Nephron progenitor cell (in vitro differentiated cells): ENCODE measurements around the gene MED17.
"Not testable (repeated sequence)": the region's sequence is repeated elsewhere in the genome, so short reads cannot be mapped to it uniquely, and the experiment has no call there.

ENCODE experiments used
- DNase-seq: peaks from one replicate; pipeline ENCODE4 v3.0.0; 2021
- H3K27ac Mint-ChIP-seq: 2 replicates; pipeline ENCODE4 v1.8.0; 2021; ENCODE audit warnings: mild to moderate bottlenecking, moderate library complexity, mixed read lengths
- H3K27me3 Mint-ChIP-seq: 2 replicates; pipeline ENCODE4 v1.8.0; 2021; ENCODE audit warnings: mild to moderate bottlenecking, low read depth, mixed read lengths; ENCODE audit not compliant: poor library complexity
- H3K36me3 Mint-ChIP-seq: 2 replicates; pipeline ENCODE4 v1.8.0; 2021; ENCODE audit warnings: low read depth, mixed read lengths
- H3K4me1 Mint-ChIP-seq: 2 replicates; pipeline ENCODE4 v1.8.0; 2021; ENCODE audit warnings: mixed read lengths
- H3K4me3 Mint-ChIP-seq: 2 replicates; pipeline ENCODE4 v1.8.0; 2021; ENCODE audit warnings: mild to moderate bottlenecking, moderate library complexity, mixed read lengths
- H3K9me3 Mint-ChIP-seq: 2 replicates; pipeline ENCODE4 v1.8.0; 2021; ENCODE audit warnings: mild to moderate bottlenecking, moderate library complexity, mixed read lengths
- TF ChIP-seq, protein P1 (sequence below): fragments of 200-600 bp; sonication (generic); IDR thresholded peaks from 2 replicates; pipeline ENCODE4 v1.5.0; 2021; ENCODE audit warnings: antibody characterized with exemption

MED17 gene

DNA sequence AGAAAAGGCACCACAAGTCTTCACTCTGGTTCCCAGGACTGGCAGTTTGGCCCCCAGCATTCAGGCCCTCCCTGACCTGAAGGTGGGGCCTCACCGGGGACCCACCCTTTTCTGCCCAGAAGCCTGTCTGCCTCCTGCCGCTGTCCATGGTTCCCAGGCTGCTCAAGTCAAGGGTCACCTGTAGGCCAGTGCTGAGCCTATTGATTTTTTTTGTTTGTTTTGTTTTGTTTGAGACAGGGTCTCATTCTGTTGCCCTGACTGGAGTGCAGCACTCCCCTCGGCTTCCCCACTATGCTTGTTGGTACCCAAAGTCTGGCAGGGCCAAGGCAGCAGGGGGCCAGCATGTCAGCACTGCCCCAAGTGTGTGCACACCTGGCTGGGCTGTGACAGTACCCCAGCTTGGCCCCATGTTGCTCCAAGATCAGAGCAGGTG is 11.0 kb upstream of the MED17 start:
- Mint-ChIP-seq H3K4me1 (no peaks in the 10 kb centered on the region), H3K27me3 (peaks cover 5% of the 10 kb centered on the region), H3K9me3 (peaks cover 4% of the 10 kb centered on the region), H3K27ac (no peak overlapping the region), H3K36me3 (peaks cover 3% of the 10 kb centered on the region), H3K4me3 (no peak overlapping the region)
- TF ChIP-seq, protein P1, sequence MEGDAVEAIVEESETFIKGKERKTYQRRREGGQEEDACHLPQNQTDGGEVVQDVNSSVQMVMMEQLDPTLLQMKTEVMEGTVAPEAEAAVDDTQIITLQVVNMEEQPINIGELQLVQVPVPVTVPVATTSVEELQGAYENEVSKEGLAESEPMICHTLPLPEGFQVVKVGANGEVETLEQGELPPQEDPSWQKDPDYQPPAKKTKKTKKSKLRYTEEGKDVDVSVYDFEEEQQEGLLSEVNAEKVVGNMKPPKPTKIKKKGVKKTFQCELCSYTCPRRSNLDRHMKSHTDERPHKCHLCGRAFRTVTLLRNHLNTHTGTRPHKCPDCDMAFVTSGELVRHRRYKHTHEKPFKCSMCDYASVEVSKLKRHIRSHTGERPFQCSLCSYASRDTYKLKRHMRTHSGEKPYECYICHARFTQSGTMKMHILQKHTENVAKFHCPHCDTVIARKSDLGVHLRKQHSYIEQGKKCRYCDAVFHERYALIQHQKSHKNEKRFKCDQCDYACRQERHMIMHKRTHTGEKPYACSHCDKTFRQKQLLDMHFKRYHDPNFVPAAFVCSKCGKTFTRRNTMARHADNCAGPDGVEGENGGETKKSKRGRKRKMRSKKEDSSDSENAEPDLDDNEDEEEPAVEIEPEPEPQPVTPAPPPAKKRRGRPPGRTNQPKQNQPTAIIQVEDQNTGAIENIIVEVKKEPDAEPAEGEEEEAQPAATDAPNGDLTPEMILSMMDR = no peak
- DNase-seq = peak; percentile 46

DNA sequence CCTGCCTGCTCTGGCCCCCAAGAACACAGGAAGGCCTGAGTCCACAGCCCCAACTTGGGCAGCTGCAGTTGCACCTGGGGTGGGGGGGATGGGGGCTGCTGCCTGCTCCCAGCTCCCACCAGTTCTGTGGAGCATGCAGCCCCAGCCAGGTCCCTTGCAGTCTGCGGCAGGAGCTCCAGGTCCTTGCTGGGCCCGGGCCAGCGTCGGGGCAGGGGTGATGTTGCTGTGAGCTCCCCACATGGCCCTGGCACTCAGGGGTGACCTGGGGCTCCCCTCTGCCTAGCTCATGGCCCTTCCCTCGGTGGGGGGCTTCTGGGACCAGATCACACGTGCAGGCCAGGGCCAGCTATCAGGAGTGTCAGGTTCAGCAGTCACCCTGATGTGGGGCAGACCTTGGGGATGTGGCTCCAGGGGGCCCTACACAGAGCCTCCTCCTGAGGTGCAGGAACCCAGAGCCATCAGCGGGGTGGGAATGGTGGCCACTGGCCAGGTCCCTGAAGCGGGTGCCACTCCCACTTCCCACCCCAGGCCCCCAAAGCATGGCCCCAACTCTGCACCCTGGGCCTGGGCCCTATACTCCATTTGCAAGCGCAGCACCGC is 10.4 kb upstream of the MED17 start:
- Mint-ChIP-seq H3K4me1 (no peaks in the 10 kb centered on the region), H3K27me3 (peaks cover 5% of the 10 kb centered on the region), H3K36me3 (no peaks in the 10 kb centered on the region), H3K27ac (no peak overlapping the region), H3K4me3 (no peak overlapping the region), H3K9me3 (peaks cover 5% of the 10 kb centered on the region)
- TF ChIP-seq, protein P1 = no peak
- no peak for DNase-seq

DNA sequence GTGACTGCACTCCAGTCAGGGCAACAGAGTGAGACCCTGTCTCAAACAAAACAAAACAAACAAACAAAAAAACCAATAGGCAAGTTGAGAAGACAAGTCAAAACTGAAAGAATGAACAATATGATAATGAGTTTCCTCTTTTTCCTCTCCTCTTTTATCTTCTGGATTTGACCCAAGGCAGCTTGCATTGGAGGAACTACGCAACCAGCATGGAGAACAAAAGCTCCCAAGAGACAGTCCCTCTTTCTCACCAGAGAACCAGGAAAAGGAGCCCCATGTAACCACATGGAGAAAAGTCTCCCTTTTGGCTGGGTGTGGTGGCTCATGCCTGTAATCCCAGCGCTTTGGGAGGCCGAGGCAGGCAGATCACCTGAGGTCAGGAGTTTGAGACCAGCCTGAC is 9.5 kb upstream of the MED17 start:
- not testable (repeated sequence) for H3K4me1 Mint-ChIP-seq, H3K9me3 Mint-ChIP-seq, DNase-seq, H3K27me3 Mint-ChIP-seq, H3K36me3 Mint-ChIP-seq, H3K27ac Mint-ChIP-seq, H3K4me3 Mint-ChIP-seq

DNA sequence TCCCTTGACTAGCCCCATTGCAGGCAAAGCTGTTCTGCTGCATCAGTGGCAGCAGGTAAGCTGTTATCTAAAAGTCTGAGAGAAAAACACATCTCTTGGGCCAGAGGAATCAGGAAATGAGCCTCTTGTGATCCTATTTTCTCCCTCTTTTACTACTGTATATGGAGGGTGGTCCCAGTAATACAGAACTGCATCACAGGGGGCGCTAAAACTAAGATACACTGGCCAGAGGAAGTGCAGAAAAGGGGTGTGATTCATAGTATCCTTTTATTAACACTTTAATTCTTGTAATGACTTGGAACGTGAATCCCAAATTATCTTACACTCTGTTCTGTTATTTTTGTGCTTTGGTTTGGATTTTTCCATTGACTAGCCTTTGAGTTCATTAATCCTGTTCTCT is 8.8 kb upstream of the MED17 start:
- Mint-ChIP-seq H3K27ac (peak overlapping the region; percentile 59), H3K36me3 (peaks cover 8% of the 10 kb centered on the region), H3K27me3 (peaks cover 5% of the 10 kb centered on the region), H3K9me3 (peaks cover 16% of the 10 kb centered on the region), H3K4me1 (no peaks in the 10 kb centered on the region), H3K4me3 (no peak overlapping the region)
- DNase-seq = peak; percentile 17
- TF ChIP-seq, protein P1 = no peak

DNA sequence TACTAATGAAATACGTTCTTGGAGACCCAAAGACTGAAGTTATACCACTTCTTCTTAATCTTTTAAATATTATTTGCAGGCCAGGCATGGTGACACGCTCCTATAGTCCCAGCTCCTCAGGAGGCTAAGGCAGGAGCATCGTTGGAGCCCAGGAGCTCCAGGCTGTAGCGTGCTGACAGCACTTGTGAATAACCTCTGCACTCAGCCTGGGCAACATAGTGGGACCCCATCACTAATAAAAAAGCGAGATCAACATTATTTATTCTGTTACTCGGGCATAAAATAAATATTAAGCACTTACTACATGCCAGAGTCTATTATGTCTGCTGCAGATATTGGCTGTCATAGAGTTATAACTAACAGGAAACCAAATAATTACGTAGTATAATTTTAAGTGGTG is 720 bp upstream of the MED17 start:
- Mint-ChIP-seq H3K4me3 (peak overlapping the region; percentile 98), H3K27me3 (no peaks in the 10 kb centered on the region), H3K9me3 (peaks cover 11% of the 10 kb centered on the region), H3K27ac (no peak overlapping the region), H3K4me1 (peaks cover 44% of the 10 kb centered on the region), H3K36me3 (peaks cover 36% of the 10 kb centered on the region)
- TF ChIP-seq, protein P1 = no peak
- no peak for DNase-seq

DNA sequence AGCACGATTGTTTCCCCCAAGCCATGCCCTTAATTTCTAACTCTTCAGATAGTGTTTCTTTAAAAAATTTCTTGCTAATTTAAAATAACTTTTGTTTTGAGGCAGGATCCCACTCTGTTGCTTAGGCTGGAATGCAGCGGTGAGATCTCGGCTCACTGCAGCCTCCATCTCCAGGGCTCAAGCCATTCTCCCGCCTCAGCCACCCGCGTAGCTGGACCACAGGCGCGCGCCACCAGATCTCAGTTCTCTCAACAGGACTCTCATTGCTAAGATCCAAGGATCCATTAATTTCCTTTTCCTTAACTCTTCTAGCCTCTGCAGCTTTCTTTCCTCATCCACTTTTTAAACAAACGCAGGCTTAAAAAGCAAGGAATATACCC is 327 bp upstream of the MED17 start:
- Mint-ChIP-seq H3K36me3 (peaks cover 39% of the 10 kb centered on the region), H3K9me3 (peaks cover 10% of the 10 kb centered on the region), H3K4me3 (peak overlapping the region; percentile 98), H3K27me3 (no peaks in the 10 kb centered on the region), H3K27ac (no peak overlapping the region), H3K4me1 (peaks cover 44% of the 10 kb centered on the region)
- TF ChIP-seq, protein P1 = no peak
- no peak for DNase-seq
